Transverse colon (tissue), 4 donors: ENCODE results near the gene ETDC. TPM values are rescaled to one million over a fixed set of nuclear protein-coding genes. Genes with fewer than 3 reads are reported as not detected.

Experiments used
- DNase-seq: peaks from one replicate; pipeline ENCODE4 v3.0.0-alpha.2; 2019
- H3K27ac ChIP-seq, 4 donors: fragments of 200-600 bp; sonication (generic); 2 replicates each; pipeline ENCODE4 v1.5.1; 2016 to 2018; ENCODE audit warnings: inconsistent platforms in 4 of 4
- H3K27me3 ChIP-seq: fragments of 200-600 bp; sonication (generic); 2 replicates; pipeline ENCODE4 v1.5.1; 2017; ENCODE audit warnings: inconsistent platforms
- H3K36me3 ChIP-seq, 4 donors: fragments of 200-600 bp; sonication (generic); 2 replicates each; pipeline ENCODE4 v1.5.1; 2017 to 2019; ENCODE audit warnings: inconsistent platforms in 4 of 4
- H3K4me1 ChIP-seq, 4 donors: fragments of 200-600 bp; sonication (generic); 2 replicates each; pipeline ENCODE4 v1.5.1; 2017 to 2020; ENCODE audit warnings: inconsistent platforms in 4 of 4
- H3K4me3 ChIP-seq, 4 donors: fragments of 200-600 bp; sonication (generic); 1 replicate in 1 of 4; 2 replicates in 3 of 4; pipeline versions ENCODE4 v1.5.1 to v1.6.1; 2017 to 2019; ENCODE audit warnings: inconsistent platforms in 4 of 4
- H3K9me3 ChIP-seq, 2 donors: fragments of 200-600 bp; sonication (generic); 2 replicates each; pipeline ENCODE4 v1.5.1; 2017 to 2019; ENCODE audit warnings: inconsistent platforms in 2 of 2
- EP300 ChIP-seq: sonication (generic); formaldehyde crosslinking; IDR thresholded peaks from one replicate; pipeline ENCODE4 v1.6.1; 2017; ENCODE audit warnings: antibody characterized with exemption, low read depth
- POLR2A ChIP-seq: fragments of 450-650 bp; IDR thresholded peaks from one replicate; pipeline ENCODE4 v1.6.1; 2016; ENCODE audit warnings: antibody characterized with exemption, mild to moderate bottlenecking, moderate library complexity
- POLR2AphosphoS5 ChIP-seq, 3 donors: sonication (generic); formaldehyde crosslinking; IDR thresholded peaks; one replicate each; pipeline ENCODE4 v1.6.1; 2016; ENCODE audit warnings: antibody characterized with exemption in 3 of 3
- WGBS, 2 donors: methylation state at CpG; one replicate each; pipeline ENCODE4 v1.1.5; 2018; ENCODE audit warnings: low coverage in 1 of 2; 5-methylcytosine and 5-hydroxymethylcytosine counted together
- in situ Hi-C, 4 donors: fragments of 200-750 bp; cut with MboI; loops; one replicate each; pipeline versions ENCODE4 v1.15.0 to v1.15.1; 2017; ENCODE audit warnings: low sequenced_read_pairs in 3 of 4, low pct_ligation_motif_present in 1 of 4, low pct_unique_long_range_greater_than_20kb in 1 of 4
- intact Hi-C: fragments of 100-400 bp; cut with DNase I; formaldehyde crosslinking; loops from one replicate; pipeline ENCODE4 v1.15.1; 2023; ENCODE audit warnings: low total_unique reads
- total RNA-seq, 4 donors: library from RNA; depleted of rRNA; stranded (reverse); fragments of >200 nt; gene quantifications; one replicate each; pipeline ENCODE4 v1.1.0, GENCODE V29; 2016
- TF ChIP-seq, protein P1 (sequence below), 5 experiments: fragments of 200-600 bp in 3 of 5; fragments of 450-650 bp in 2 of 5; sonication (generic) in 3 of 5; IDR thresholded peaks; 1 replicate in 2 of 5; 2 replicates in 3 of 5; pipeline ENCODE4 v1.5.1; 2016 to 2017; ENCODE audit warnings: antibody characterized with exemption in 5 of 5, inconsistent platforms in 3 of 5, mild to moderate bottlenecking in 2 of 5, moderate library complexity in 1 of 5

The ETDC gene
- total RNA-seq, 4 donors from 2014 or later: not detected

DNA sequence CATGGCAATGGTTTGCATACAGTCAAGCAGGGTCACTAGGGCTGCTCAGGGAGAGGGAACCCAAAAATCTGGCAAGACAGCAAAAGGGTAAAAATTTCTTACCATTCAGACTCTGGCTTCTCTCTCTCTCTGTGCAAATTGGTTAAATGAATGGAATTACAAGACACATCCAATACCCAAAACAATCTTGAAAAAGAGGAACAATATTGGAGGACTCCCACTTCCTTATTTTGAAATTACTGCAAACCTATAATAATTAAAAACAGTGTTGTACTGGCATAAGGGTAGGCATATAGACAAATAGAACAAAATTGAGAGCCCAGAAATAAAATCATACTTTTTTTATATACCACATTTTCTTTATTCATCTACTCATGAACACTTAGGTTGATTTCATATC lies 33.3 kb upstream of the ETDC start:
- DNase-seq: no peak
- H3K4me1 ChIP-seq: no peaks in the 10 kb centered on the region
- intact Hi-C loops: no loop called here
- TF ChIP-seq POLR2AphosphoS5 (IDR thresholded peaks at IDR 0.05): no peak
- TF ChIP-seq, protein P1, sequence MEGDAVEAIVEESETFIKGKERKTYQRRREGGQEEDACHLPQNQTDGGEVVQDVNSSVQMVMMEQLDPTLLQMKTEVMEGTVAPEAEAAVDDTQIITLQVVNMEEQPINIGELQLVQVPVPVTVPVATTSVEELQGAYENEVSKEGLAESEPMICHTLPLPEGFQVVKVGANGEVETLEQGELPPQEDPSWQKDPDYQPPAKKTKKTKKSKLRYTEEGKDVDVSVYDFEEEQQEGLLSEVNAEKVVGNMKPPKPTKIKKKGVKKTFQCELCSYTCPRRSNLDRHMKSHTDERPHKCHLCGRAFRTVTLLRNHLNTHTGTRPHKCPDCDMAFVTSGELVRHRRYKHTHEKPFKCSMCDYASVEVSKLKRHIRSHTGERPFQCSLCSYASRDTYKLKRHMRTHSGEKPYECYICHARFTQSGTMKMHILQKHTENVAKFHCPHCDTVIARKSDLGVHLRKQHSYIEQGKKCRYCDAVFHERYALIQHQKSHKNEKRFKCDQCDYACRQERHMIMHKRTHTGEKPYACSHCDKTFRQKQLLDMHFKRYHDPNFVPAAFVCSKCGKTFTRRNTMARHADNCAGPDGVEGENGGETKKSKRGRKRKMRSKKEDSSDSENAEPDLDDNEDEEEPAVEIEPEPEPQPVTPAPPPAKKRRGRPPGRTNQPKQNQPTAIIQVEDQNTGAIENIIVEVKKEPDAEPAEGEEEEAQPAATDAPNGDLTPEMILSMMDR (IDR thresholded peaks at IDR 0.05): no peak
- no peak for TF ChIP-seq POLR2A
- TF ChIP-seq EP300: no peak
- no peaks in the 10 kb centered on the region for H3K36me3 ChIP-seq
- H3K27me3 ChIP-seq: no peaks in the 10 kb centered on the region
- H3K27ac ChIP-seq: no peak overlapping the region
- H3K9me3 ChIP-seq: no peaks in the 10 kb centered on the region
- H3K4me3 ChIP-seq: no peak overlapping the region
- in situ Hi-C loops: loop anchor here in 1 of 4 donors (25.0 kb wide), 1 partner anchor 114 kb away; the partner anchor contains the start of gene CT55

DNA sequence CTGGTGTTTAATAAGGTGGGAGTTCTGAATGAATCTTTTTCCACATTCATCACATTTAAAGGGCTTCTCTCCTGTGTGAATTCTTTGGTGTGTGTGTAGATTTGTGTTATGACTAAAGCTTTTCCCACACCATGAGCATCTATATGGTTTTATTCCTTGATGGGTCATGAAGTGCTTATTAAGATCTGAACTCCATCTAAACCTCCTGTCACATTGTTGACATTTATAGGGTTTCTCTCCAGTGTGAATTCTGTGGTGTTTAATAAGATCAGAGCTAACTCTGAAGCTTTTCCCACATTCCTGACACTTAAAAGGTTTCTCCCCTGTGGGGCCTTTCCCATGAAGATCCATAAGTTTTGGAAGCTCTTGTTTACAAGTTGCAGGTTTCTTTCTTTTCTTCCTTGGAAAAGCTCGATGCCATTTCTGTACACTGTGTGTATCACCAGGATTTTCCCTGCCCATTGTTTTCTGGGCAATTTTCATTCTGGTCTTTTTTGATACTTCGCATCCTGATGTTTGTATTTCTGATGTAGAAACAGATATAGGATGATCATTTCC lies 21.9 kb upstream of the ETDC start:
- DNase-seq: no peak
- Histone ChIP-seq H3K4me1 (no peaks in the 10 kb centered on the region), H3K36me3 (peaks cover 0 to 14% (median 0%) of the 10 kb centered on the region in 4 donors), H3K9me3 (peaks cover 4 to 19% of the 10 kb centered on the region in 2 donors), H3K27me3 (no peaks in the 10 kb centered on the region), H3K4me3 (no peak overlapping the region), H3K27ac (no peak overlapping the region)
- in situ Hi-C loops: loop anchor here in 1 of 4 donors (25.0 kb wide), 1 partner anchor 125 kb away; the partner anchor contains the start of gene CT55
- intact Hi-C loops: no loop called here
- TF ChIP-seq POLR2AphosphoS5 (IDR thresholded peaks at IDR 0.05) (no peak), EP300 (no peak), POLR2A (no peak)
- TF ChIP-seq, protein P1 (IDR thresholded peaks at IDR 0.05): no peak
- 90% methylated on average over 2 of the region's 2 CpGs; no CpG with 5 or more reads in 1 of the 2 donors for WGBS, 2 donors

DNA sequence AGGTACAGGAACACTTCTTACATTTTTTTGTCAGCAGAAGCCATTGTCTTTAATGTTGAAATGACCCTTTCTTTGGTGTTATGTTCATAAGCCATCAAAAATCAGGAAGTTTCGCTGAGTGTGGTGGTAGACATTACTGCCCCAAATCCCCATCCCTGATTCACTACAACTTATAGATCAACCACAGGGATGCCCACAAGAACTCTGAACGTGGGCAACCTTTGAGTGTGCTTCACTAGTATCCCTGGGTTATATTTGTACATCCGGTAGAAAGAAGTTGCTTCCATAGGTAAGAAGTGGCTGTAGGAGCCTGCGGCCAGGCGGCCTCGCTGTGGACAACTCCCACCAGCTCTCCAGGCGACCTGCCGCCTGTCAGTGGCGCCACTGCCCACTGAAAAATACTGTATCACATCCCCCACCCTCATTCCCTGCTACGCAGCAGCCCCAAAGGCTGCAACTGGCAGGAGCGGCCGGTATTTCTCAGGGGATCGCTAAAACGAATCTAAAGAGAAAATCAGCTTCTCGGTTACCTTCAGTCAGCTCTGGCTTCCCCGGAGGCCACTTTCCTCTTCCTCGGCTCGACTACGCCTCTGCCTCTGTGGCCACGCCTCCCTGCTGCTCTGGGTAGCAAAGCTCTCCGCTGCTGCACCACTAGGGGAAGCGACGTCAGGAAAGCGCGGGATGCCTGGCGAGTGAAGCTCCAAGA lies 13.9 kb upstream of the ETDC start:
- TF ChIP-seq POLR2A: no peak
- no peak for TF ChIP-seq EP300
- TF ChIP-seq POLR2AphosphoS5 (IDR thresholded peaks at IDR 0.05): no peak
- TF ChIP-seq, protein P1 (IDR thresholded peaks at IDR 0.05): no peak
- in situ Hi-C loops: loop anchor here in 1 of 4 donors (25.0 kb wide), 1 partner anchor 133 kb away; the partner anchor contains the start of gene CT55
- peak overlapping the region in 2 of 4 donors; percentile 15 to 33 for H3K4me3 ChIP-seq

DNA sequence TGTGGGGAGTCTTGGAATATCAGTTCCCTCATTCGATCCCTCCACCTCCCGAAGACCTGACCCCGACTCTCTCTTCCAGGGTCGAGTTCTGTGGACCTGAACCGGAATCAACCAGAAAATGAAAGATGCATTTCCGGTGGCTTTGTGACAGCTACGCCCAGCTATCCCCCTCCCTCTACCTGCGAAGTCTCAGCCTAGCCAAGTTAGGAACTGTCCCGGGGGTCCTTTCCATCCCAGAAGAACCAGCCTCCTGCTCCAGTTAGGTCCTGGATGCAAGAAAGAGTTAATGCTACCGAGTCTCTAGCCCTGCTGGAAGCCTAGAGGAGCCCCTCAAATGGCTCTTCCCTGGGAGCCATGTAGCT lies 13.4 kb upstream of the ETDC start:
- H3K4me3 ChIP-seq: peak overlapping the region in 2 of 4 donors; percentile 15 to 33
- in situ Hi-C loops: loop anchor here in 1 of 4 donors (25.0 kb wide), 1 partner anchor 134 kb away; the partner anchor contains the start of gene CT55
- no peak for DNase-seq
- 57% methylated on average over 10 of the region's 10 CpGs; no CpG with 5 or more reads in 1 of the 2 donors for WGBS, 2 donors
- H3K36me3 ChIP-seq: no peaks in the 10 kb centered on the region
- no peak overlapping the region for H3K27ac ChIP-seq
- no peaks in the 10 kb centered on the region for H3K9me3 ChIP-seq
- no peaks in the 10 kb centered on the region for H3K4me1 ChIP-seq
- H3K27me3 ChIP-seq: no peaks in the 10 kb centered on the region
- TF ChIP-seq, protein P1 (IDR thresholded peaks at IDR 0.05): no peak
- no peak for TF ChIP-seq POLR2AphosphoS5 (IDR thresholded peaks at IDR 0.05)
- TF ChIP-seq EP300: no peak
- no peak for TF ChIP-seq POLR2A
- intact Hi-C loops: no loop called here

More for the DNA sequence above, 13.9 kb upstream of the ETDC start:
- DNase-seq: peak; percentile 19
- no peaks in the 10 kb centered on the region for H3K9me3 ChIP-seq
- WGBS, 2 donors: 72% methylated on average over 23 of the region's 26 CpGs; no CpG with 5 or more reads in 1 of the 2 donors
- H3K4me1 ChIP-seq: no peaks in the 10 kb centered on the region
- no peak overlapping the region for H3K27ac ChIP-seq
- H3K36me3 ChIP-seq: no peaks in the 10 kb centered on the region
- H3K27me3 ChIP-seq: no peaks in the 10 kb centered on the region
- intact Hi-C loops: no loop called here
